GM19395 (cell line): ENCODE measurements around the gene DSCAML1.

ENCODE experiments used
- ATAC-seq: cut with Tn5 transposase; IDR thresholded peaks from one replicate; pipeline ENCODE4 v1.9.1; 2021; ENCODE audit warnings: mild to moderate bottlenecking, moderate library complexity; ENCODE audit not compliant: unreplicated experiment

DSCAML1 gene

DNA sequence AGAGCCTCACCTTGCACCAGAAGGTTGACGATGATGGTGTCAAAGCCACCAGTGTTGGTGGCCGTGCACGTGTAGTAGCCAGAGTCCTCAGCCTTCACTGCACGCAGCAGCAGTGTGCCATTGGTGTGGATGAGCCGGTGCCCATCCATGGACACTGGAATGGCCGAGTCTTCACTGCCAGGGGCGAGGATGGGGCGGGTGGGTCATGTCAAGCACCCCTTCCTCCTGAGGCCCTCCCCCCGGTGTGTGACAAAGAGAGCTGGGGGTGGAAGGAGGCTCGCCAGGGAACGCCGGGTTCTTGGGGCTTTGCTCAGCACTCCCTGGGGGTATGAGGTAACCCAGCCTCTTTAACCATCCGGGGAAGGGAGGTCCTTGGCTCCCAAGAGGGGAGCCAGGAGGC is 357.8 kb downstream of the DSCAML1 start:
- no peak for ATAC-seq

DNA sequence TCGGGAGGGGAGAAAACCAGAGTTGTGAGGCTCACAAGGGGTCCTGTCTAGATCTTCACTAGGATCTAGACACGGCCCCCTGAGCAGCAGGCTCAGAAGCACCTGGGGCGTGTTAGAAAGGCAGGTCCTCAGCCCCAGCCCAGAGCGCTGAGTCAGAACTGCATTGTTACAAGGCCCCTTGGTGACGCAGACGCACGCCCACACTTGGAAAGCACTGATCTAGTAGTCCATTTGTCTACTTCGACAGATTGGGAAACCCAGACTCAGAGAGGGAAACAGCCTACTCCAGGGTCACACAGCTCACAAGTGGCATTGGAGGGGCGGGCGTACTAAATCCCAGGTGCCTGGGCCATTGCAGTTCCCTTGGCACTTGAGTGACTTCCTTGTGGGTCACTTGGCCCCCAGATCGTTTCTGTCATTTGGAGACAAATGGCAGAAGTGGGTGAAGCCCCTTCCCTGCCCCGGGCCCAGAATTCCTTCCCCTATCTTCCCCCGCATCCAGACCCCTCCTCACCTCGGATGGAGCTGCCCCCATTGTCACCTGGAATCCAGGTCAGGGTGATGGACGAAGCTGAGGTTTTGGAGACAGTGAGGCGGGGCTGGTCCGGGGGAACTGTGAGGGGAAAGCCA is 358.5 kb downstream of the DSCAML1 start:
- ATAC-seq = no peak

DNA sequence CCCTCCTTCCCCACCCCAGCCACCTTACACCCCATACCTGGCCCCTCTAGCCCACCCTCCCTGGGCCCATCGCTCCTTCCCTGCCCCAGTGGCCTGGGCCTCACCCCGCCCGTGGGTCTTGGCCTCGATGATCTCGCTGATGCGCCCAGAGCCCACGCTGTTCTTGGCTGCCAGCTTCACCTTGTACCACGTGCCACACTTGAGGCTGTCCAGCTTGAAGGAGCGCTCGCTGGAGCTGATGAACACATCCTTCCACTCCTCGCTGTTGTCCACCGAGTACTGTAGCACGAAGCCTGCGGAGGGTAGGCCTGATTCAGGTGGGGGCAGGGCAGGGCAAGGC is 359.3 kb downstream of the DSCAML1 start:
- ATAC-seq = no peak

DNA sequence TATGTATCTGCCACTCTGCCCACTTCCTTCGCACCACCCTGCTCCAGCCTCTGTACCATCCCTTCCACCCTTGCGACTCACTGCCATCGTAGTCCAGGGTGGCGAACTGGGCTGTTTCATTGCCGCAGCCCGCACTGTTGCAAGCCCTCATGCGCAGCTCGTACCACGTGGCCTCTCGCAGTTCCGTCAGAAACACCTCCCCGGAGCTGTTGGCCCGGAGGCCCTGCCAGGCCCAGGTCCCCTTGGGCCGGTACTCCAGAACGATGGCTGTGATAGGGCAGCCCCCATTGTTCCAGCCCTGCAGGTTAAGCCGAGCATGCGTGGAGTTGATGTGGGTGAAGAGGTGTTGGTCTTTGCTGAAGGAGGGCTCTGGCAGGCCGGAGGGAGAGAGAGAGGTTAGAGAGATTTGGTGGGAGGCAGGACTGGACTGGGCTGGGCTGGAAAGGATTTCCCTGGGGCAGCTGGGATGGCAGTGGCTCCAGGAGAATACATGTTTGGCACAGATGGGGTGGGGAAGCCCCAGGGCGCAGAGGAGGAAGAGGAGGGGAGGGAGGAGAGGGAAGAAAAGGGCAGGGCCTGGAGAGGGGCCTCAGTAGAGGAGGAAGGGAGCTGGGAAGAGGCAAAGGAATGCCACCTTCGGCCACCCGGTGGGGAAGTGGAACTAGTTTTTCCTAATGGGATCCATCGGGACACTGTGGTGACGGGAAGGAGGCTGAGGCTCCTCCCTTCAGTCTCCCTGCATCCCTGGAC is 359.8 kb downstream of the DSCAML1 start:
- ATAC-seq = no peak

DNA sequence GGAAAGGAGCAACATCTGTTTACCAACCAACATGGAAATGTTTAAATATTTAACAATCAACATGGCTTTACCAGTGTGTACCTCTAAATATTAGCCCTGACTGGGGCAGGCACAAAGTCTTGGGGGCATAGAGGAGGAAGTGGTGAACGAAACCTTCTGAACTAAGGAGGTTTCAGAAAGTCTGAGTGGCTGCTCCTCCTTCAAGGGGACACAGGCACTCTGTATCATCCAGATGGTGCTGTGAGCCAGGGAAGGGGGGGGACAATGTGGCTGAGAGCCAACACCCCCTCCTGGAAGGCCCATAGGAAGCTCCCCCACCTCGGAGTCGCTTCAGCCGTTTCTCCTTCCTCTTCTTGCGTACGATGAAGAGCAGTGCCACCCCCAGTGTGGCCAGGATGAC is 361.7 kb downstream of the DSCAML1 start:
- no peak for ATAC-seq

DNA sequence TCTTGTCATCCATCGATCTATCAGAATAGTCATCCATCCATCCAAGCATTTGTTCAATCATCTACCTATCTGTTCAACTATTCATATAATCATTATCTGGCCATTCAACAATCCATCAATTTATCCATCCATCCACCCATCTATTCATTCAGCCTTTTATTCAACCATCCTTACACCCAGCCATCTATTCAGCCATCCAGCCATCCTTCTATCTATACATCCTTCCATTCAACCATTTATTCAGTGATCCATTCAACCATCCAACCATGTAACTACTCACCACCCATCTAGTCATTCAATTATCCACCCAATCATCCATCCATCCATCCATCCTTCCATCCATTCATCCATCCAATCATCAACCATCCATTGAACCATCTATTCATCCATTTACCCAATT is 362.5 kb downstream of the DSCAML1 start:
- no peak for ATAC-seq

DNA sequence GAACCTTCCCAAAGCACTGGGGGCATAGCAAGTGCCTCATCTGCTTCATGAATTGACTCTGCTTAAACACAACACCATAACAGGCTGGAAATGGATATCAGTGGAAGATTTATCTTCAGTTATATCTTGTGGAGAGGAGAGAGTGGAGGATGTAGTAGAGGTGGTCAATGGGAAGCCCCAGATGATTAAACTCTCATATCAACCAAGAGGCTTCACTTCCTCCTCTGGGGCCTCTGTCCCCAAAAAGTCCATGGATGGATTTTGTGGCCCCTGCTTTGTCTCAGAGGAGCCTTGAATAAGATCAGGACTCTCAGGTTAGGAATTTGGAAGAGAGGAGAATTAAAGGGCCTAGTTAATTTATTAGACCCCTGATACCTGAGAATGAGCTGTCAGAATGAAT is 363.3 kb downstream of the DSCAML1 start:
- ATAC-seq = no peak

DNA sequence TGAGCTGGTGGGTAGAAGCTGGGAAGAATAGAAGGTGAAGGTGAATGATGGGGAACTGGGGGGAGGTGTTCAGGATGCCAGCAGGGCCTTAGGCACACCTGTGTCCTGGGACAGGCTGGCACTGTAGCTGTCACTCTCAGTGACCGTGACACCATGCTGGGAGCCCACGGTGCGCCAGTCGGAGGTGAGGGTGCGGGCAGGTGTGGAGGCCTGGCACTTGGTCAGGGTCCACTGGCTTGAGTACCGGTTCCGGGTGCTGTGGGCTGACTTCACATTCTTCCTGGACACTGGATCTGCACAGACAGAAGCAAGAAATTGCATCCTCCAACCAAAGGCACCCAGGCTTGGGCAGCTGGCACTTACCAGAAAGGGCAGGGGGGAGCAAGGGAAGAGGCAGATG is 365.6 kb downstream of the DSCAML1 start:
- ATAC-seq = no peak

DNA sequence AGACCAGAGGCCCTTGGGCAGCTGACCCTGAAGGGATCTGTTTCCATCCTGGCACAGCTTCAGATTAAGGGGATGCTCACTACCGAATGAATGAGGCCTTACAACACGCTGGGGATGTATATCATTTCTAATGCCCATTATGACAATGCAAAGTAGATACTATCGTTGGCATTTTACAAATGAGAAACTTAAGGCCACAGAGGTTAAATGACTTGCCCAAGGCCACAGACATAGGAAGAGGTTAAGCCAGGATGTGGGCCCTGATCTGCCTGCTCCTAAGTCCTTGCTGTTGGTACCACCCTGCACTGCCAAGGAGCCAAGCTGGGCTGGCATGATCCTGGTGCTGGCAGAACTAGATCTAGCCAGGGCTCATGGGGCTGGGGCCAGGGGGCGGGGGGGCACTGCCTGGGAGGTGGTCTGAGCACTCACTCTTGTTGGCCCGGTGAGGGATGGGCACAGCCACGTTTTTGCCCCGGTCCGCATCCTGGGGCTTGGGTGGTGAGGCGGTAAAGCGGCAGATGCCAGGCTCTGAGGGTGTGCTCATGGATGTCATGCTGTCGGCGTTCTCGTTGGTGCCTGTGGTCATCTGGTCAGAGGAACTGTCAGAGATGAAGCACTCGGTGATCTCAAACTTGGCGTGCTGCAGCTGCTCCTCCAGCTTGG is 366.6 kb downstream of the DSCAML1 start:
- ATAC-seq = no peak

DNA sequence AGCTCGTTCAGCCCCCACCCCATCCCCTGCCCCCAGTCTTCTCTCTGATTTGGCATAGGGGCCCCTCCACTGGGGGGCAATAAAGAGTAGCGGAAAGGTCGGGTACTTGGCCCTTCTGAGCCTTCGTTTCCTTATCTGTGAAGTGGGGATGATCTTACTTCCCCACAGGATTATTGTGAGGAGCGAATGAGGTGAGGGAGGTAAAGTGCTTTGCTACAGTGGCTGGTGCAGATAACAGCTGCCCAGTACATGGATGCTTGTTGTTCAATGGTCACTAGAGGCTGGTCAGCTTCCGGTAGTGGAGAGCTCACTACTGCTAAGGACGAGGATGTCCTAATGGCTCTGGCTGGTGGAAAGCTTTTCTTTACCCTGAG is 368.2 kb downstream of the DSCAML1 start:
- ATAC-seq = no peak

DNA sequence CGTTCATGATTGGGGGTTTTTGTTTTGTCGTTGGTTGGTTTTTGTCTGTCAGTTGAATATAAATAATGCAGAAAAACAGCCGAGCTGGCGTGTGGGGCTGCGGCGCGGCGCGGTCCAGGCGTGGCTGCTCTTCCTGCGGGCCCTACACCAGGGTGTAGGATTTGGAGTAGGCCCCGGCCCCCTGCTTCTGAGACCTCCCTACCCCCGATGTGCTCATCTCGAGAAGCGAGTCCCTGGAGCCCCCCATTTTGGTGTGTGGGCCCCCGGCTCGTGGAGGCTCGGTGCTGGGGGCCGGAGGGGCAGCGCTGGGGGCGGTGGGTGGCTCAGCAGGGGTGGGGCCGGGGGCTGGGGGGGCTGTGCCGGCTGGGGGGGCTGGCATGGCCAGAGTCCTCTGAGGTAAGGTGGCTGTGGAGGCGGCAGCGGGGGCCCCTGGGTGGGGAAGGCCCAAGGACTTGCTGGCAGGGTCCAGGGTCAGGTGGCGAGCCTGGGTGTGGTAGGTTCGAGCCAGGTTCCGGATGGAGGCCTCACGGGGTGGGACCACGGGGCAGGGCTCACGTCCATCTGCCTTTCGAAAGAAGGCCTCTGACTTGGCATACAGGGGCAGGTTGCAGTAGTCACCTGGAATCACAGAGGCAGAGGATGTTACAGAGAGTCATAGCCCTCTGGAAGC is 368.7 kb downstream of the DSCAML1 start:
- no peak for ATAC-seq

DNA sequence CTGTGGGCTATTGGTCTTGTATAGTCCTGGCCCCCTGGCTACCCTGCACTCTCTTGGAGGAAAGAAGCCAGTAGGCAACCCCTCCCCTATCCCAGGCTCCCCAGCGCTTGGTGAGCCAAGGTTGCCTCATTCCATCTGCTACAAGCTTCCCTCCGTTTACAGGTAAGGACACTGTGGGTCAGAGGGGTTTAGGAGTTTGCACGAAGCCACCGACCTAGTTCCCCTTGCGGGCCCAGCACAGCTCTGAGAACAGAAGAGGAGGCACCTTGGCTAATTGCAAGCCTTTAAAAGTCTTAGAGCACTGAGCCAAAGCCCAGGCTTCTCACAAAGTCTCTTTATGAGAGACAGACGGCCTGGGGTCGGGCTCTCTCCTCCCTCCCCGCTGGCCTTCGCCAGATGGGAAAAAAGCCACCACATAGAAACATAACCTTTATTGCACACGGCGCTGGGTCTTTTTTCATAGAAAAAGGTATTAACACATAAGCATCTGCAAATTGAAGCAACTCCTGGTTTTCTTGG is 369.6 kb downstream of the DSCAML1 start:
- no peak for ATAC-seq

DNA sequence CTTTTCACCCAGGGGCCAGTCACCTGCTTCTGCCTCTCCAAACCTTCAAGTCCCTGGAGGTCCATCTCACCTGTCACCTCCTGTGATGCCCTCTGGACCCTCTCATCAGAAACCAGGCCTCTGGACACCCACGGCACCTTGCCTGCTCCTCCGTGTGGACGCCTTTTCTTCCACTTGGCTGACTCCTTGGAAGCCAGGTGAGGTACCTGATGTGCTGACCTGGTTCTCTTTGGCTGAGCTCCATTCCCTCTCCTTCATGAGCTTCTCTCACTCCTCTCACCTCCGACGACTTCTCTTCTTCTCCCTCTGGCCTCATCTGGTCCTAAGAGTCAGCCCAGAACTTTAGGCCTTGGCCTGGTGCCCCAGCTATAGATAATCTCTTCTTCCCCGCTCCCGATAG is 370.1 kb downstream of the DSCAML1 start:
- ATAC-seq = no peak

DNA sequence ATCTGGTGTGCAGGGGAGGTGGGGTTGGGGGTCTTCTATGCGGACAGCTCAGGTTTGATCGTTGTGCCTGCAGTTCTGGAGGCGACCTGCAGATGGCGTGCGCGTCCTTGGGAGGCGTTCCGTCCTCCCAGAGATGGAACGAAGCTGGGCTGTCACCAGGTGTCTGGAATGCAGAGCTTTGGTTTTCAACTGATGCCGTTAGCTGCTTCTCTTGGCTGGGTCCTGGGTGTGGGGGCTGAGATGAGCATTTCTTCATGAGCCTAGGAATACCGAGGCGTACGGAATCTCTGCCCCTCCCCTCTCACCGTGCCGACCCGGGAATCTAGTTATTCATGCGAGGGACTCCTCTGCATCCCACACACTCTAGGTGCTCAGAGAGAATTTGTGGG is 370.7 kb downstream of the DSCAML1 start:
- no peak for ATAC-seq

DNA sequence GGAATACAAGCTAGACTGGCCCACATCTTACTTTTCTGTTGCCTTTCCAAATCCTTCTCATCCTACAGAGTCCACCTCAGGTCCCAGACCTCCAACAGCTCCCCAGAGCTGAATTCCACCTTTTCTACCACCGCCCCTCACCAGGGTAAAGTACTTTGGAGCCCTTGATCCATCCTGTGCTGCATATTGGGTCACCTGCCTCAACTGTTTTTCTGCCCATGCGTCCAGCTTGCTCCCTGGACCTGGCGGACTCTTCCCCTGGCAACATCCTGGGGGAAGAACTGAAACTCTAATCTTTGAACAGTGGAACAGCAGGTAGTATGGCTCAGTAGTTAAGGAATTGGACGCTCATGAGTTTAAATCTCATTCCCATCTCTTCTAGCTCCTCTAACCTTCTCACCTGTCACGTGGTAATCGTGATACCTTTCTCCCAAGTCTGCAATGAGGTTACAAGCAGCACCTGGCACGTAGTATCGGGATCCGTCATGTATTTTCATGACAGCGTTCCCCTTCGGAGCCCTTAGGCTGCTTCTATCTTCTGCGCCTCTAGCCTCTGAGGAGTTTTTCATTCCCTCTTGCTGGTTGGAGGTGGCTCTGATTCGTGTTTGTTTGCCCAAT is 371.2 kb downstream of the DSCAML1 start:
- ATAC-seq = no peak

DNA sequence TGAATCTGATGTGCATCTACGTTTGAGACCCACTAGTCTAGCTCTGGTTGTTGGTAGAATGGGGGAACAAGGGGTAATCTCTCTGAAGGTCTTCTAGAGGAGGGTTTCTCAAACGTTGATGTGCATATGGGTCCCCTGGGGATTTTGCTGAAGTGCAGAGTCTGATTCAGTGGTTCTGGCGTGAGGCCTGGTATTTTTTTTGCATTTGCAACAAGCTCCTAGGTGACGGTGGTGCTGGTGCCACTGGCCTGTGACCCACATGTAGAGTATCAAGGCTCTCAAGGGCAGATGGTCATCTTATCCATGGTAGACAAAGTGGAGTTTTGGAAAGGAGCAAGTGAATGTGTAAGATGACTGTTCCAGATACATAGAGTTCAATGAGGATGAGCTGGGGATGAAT is 372.2 kb downstream of the DSCAML1 start:
- ATAC-seq = no peak

DNA sequence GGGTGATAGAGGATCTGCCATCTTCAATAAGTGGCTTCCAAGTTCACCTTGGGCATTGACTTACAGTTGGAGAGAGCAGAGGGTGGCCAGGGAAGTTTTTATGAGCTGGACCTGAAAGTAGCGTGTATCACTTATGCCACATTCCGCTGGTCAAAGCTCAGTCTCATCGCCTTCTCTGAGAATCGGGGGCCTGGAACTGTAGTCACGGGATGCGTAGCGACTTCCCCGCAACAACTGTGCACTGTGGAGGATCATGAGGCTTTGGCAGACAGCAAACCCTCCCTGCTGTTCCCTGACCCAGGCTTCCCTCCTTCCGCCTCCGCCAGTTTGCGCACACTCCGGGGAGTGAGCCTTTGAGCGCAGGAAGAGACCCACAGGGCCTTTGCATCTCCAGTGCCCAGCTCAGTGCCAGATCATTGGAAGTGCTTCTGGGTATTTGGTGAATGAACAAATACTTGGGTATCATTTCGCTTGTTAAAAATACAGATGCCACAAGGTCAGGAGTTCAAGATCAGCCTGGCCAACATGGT is 373.9 kb downstream of the DSCAML1 start:
- no peak for ATAC-seq

DNA sequence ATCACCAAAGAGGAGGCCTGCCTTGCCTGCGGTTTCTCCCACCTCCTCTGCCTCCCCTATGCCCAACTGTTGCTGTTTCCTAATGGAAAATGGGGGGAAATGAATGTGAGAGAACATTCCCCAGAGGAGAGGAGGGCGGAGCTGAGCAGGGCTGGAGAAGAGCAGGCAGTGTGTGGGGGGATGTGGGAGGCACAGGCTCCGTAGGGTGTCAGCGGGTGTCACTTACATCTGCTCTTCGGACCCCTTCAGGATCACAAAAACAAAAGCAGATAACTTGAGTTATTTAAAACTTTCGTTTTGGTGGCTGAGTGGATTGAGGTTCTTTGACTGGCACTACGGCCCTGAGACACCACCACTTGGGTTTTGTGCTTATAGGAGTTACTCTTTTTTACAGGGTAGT is 375.5 kb downstream of the DSCAML1 start:
- ATAC-seq = no peak

DNA sequence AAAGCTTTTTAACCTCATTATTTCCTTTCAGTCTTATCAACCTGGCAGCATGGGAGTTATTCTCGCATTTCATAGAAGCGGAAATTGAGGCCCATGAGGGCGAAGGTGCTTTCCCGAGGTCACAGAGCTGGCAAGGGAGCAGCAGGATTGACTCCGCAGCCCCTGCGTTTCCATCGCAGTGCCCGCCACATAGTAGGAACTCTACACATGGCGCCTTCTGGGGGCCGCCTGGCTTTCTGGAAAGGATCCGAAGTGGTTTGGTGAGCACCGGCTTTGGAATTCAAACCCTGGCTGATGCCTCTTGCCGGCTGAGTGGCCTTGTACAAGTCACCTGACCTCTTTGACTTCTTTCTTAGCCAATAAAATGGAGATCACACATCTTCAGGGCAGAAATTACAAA is 376.0 kb downstream of the DSCAML1 start:
- ATAC-seq = no peak

DNA sequence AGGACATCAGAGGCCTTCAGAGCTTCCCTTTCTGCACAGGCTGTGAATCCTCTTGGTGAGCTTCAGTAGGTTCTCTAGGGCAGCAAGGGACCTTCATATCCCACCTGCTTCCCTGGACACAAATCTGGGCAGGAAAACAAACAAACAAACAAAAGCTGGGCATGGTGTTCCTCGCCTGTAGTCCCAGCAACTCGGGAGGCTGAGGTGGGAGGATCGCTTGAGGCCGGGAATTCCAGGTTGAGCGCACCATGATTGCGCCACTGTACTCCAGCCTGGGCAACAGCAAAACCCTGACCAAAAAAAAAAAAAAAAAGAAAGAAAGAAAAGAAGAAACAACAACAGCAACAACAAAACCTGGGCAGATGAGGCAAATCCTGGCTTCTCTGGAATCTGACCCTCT is 376.4 kb downstream of the DSCAML1 start:
- ATAC-seq = no peak

DNA sequence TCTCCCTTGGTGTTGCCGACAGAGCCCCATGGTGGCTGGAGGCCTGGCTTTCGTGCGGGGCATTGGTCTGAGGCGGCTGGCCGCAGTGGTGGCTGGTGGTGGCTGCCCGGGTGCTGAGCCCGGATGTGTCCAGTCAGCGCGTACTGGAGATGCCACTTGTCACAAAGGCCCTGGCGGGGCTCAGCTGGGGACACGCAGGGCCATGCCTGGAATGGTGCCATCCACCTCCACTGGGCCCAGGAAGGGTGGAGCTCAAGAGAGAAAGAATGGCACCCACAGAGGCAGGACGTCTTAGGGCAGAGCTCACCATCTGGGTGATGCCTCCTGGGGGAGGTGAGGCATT is 376.9 kb downstream of the DSCAML1 start:
- no peak for ATAC-seq
